Measurements from ENCODE around the gene PRR5.
"Not testable (repeated sequence)": the region's sequence is repeated elsewhere in the genome, so short reads cannot be mapped to it uniquely, and the experiment has no call there.

PRR5 gene

GRCh38 chr22:44701824-44702478 lies at the start of gene PRR5:
TSS of gene PRR5 (plus strand) at chr22:44702204. CDS start at chr22:44702475, 271 bp downstream.
- peak; percentile 83 for DNase-seq

GRCh38 chr22:44652866-44653265 lies 49.1 kb upstream of the PRR5 start:
- not testable (repeated sequence) for DNase-seq

GRCh38 chr22:44658311-44658953 lies 43.6 kb upstream of the PRR5 start:
- no peak for DNase-seq

GRCh38 chr22:44659140-44659539 lies 42.9 kb upstream of the PRR5 start:
- no peak for DNase-seq

- no peak for DNase-seq
Observed at GRCh38 chr22:44660051-44660830, 41.8 kb upstream of the PRR5 start.

GRCh38 chr22:44661070-44661469 lies 40.9 kb upstream of the PRR5 start:
- DNase-seq = no peak

- no peak for DNase-seq
Observed at GRCh38 chr22:44661659-44662569, 40.1 kb upstream of the PRR5 start.

GRCh38 chr22:44663256-44663999 lies 38.6 kb upstream of the PRR5 start:
- no peak for DNase-seq

GRCh38 chr22:44664149-44664548 lies 37.9 kb upstream of the PRR5 start:
- peak; percentile 46 for DNase-seq

- DNase-seq = no peak
Observed at GRCh38 chr22:44665115-44665514, 36.9 kb upstream of the PRR5 start.

GRCh38 chr22:44666207-44666585 lies 35.8 kb upstream of the PRR5 start:
- DNase-seq = no peak

- no peak for DNase-seq
Observed at GRCh38 chr22:44667276-44667675, 34.7 kb upstream of the PRR5 start.

GRCh38 chr22:44667829-44668189 lies 34.2 kb upstream of the PRR5 start:
- peak; percentile 54 for DNase-seq

- DNase-seq = no peak
Observed at GRCh38 chr22:44668190-44668885, 33.7 kb upstream of the PRR5 start.

GRCh38 chr22:44668886-44669521 lies 33.0 kb upstream of the PRR5 start:
- no peak for DNase-seq

GRCh38 chr22:44669561-44669976 lies 32.4 kb upstream of the PRR5 start:
- peak; percentile 27 for DNase-seq

GRCh38 chr22:44670220-44670988 lies 31.6 kb upstream of the PRR5 start:
- no peak for DNase-seq

GRCh38 chr22:44671742-44672141 lies 30.3 kb upstream of the PRR5 start:
- DNase-seq = no peak

- DNase-seq = no peak
Observed at GRCh38 chr22:44672632-44673031, 29.4 kb upstream of the PRR5 start.

GRCh38 chr22:44673406-44673805 lies 28.6 kb upstream of the PRR5 start:
- no peak for DNase-seq
